OCI-LY1 (cell line): ENCODE measurements around the gene KAT2B.

ENCODE experiments used
- H2AFZ ChIP-seq: fragments of 200-600 bp; sonication (generic), shearing (Covaris generic); 2 replicates; pipeline ENCODE4 v1.6.0; 2014; ENCODE audit warnings: antibody characterized with exemption, mild to moderate bottlenecking, low read length
- H3F3A ChIP-seq: fragments of 200-600 bp; sonication (generic), shearing (Covaris generic); 2 replicates; pipeline ENCODE4 v1.6.0; 2014; ENCODE audit warnings: mild to moderate bottlenecking, antibody characterized with exemption, low read length, moderate library complexity; ENCODE audit not compliant: insufficient read depth
- H3K27ac ChIP-seq: fragments of 200-600 bp; sonication (generic); 2 replicates; pipeline ENCODE4 v1.5.1; 2014; ENCODE audit warnings: low read length, mixed run types, mild to moderate bottlenecking, low read depth; ENCODE audit not compliant: poor library complexity, severe bottlenecking
- H3K27me3 ChIP-seq: fragments of 200-600 bp; sonication (generic); 2 replicates; pipeline ENCODE4 v1.6.0; 2014; ENCODE audit warnings: antibody characterized with exemption, mild to moderate bottlenecking, low read length, moderate library complexity; ENCODE audit not compliant: insufficient read depth
- H3K36me3 ChIP-seq: fragments of 200-600 bp; sonication (generic); 2 replicates; pipeline ENCODE4 v1.6.1; 2014; ENCODE audit warnings: mild to moderate bottlenecking, antibody characterized with exemption, low read length, moderate library complexity, mixed read lengths; ENCODE audit not compliant: insufficient read depth
- H3K4me1 ChIP-seq: fragments of 200-600 bp; sonication (generic); 2 replicates; pipeline ENCODE4 v1.5.1; 2014; ENCODE audit warnings: mild to moderate bottlenecking, low read length, moderate library complexity; ENCODE audit not compliant: insufficient read depth, severe bottlenecking
- H3K4me2 ChIP-seq: fragments of 200-600 bp; sonication (generic), shearing (Covaris generic); 2 replicates; pipeline ENCODE4 v1.6.1; 2014; ENCODE audit warnings: low read length
- H3K4me3 ChIP-seq: fragments of 200-600 bp; sonication (generic); 2 replicates; pipeline ENCODE4 v1.5.1; 2014; ENCODE audit warnings: low read length, low read depth, mild to moderate bottlenecking, mixed read lengths; ENCODE audit not compliant: poor library complexity, severe bottlenecking
- H3K79me2 ChIP-seq: fragments of 200-600 bp; shearing (Covaris generic); 2 replicates; pipeline ENCODE4 v1.6.1; 2016; ENCODE audit warnings: mixed run types, low read length, mixed read lengths; ENCODE audit not compliant: insufficient read depth
- H3K9ac ChIP-seq: fragments of 200-600 bp; sonication (generic), shearing (Covaris generic); 2 replicates; pipeline ENCODE4 v1.6.1; 2014; ENCODE audit warnings: mild to moderate bottlenecking, low read length, mixed read lengths
- H3K9me2 ChIP-seq: fragments of 200-600 bp; sonication (generic), shearing (Covaris generic); 2 replicates; pipeline ENCODE4 v1.6.1; 2014; ENCODE audit warnings: low read depth, mild to moderate bottlenecking, low read length, mixed read lengths
- H3K9me3 ChIP-seq: fragments of 200-600 bp; shearing (Covaris generic); 2 replicates; pipeline ENCODE4 v1.6.1; 2014; ENCODE audit warnings: low read length, mixed read lengths
- H4K20me1 ChIP-seq: fragments of 200-600 bp; sonication (generic), shearing (Covaris generic); 2 replicates; pipeline ENCODE4 v1.6.0; 2016; ENCODE audit warnings: mild to moderate bottlenecking, low read length; ENCODE audit not compliant: insufficient read depth
- CTCF ChIP-seq: fragments of 200-600 bp; sonication (generic), shearing (Covaris generic); IDR thresholded peaks from 2 replicates; pipeline ENCODE4 v1.5.1; 2017; ENCODE audit warnings: mild to moderate bottlenecking, antibody characterized with exemption, low read length, moderate library complexity, mixed read lengths
- EZH2 ChIP-seq: fragments of 200-600 bp; sonication (generic), shearing (Covaris generic); IDR thresholded peaks from 2 replicates; pipeline ENCODE4 v1.8.0; 2017; ENCODE audit warnings: borderline replicate concordance, mixed run types, mild to moderate bottlenecking, antibody characterized with exemption, low read length, moderate library complexity, mixed read lengths

The KAT2B gene

GRCh38 chr3:20173844-20174410 is 133.7 kb downstream of the KAT2B start:
- Histone ChIP-seq H2AFZ (no peak overlapping the region), H3K36me3 (peaks cover 89% of the 10 kb centered on the region), H3K9me3 (no peaks in the 10 kb centered on the region), H3K4me2 (no peak overlapping the region), H3F3A (no peaks in the 10 kb centered on the region), H3K9me2 (no peaks in the 10 kb centered on the region), H3K9ac (no peak overlapping the region), H3K4me3 (no peak overlapping the region), H3K4me1 (no peaks in the 10 kb centered on the region), H3K27me3 (no peaks in the 10 kb centered on the region), H4K20me1 (no peaks in the 10 kb centered on the region), H3K27ac (no peak overlapping the region), H3K79me2 (no peaks in the 10 kb centered on the region)
- no peak for TF ChIP-seq EZH2
- no peak for TF ChIP-seq CTCF

DNA sequence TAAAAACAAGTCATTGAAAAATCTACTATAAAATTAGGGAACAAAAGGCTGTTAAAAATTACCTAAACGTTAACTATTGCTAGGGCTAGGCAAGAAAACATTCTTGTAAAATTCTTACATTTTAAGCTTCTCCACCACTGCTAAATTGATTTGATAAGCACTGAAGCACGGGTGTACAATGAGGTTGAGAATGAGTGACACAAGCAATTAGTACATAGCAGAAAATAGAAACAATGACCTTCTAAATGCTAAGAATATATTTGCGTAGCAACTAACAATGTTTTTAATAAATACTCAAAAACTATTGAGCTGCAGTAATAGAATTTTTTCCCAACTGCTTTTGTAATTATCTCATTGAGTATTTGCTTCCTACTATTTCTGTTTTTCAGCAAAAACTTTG is 141.0 kb downstream of the KAT2B start:
- peaks cover 69% of the 10 kb centered on the region for H3K36me3 ChIP-seq
- H2AFZ ChIP-seq, result no peak overlapping the region
- peaks cover 16% of the 10 kb centered on the region for H3K4me1 ChIP-seq
- H3F3A ChIP-seq, result no peaks in the 10 kb centered on the region
- no peaks in the 10 kb centered on the region for H3K9me2 ChIP-seq
- peaks cover 20% of the 10 kb centered on the region for H3K79me2 ChIP-seq
- TF ChIP-seq CTCF, result no peak
- TF ChIP-seq EZH2, result no peak
- H4K20me1 ChIP-seq, result no peaks in the 10 kb centered on the region
- no peak overlapping the region for H3K27ac ChIP-seq
- H3K9ac ChIP-seq, result no peak overlapping the region
- H3K9me3 ChIP-seq, result no peaks in the 10 kb centered on the region
- H3K4me2 ChIP-seq, result no peak overlapping the region
- H3K4me3 ChIP-seq, result no peak overlapping the region
- no peaks in the 10 kb centered on the region for H3K27me3 ChIP-seq

GRCh38 chr3:20182206-20182605 is 142.0 kb downstream of the KAT2B start:
- Histone ChIP-seq H3K4me1 (peaks cover 21% of the 10 kb centered on the region), H3K27me3 (no peaks in the 10 kb centered on the region), H3K9ac (no peak overlapping the region), H3K4me3 (no peak overlapping the region), H3K9me2 (no peaks in the 10 kb centered on the region), H3K79me2 (peaks cover 20% of the 10 kb centered on the region), H4K20me1 (no peaks in the 10 kb centered on the region), H3K4me2 (no peak overlapping the region), H3F3A (no peaks in the 10 kb centered on the region), H3K27ac (no peak overlapping the region), H3K9me3 (no peaks in the 10 kb centered on the region), H3K36me3 (peaks cover 60% of the 10 kb centered on the region), H2AFZ (no peak overlapping the region)
- TF ChIP-seq EZH2, result no peak

GRCh38 chr3:20185331-20185678 is 145.1 kb downstream of the KAT2B start:
- peaks cover 29% of the 10 kb centered on the region for H3K4me1 ChIP-seq
- peak overlapping the region; percentile 28; the same call in 1 of the 2 replicates for H2AFZ ChIP-seq
- H3K4me2 ChIP-seq, result peak overlapping the region; percentile 100
- H3K9me2 ChIP-seq, result no peaks in the 10 kb centered on the region
- TF ChIP-seq EZH2 (no peak), CTCF (no peak)
- H3K27ac ChIP-seq, result peak overlapping the region; percentile 85
- no peaks in the 10 kb centered on the region for H3K9me3 ChIP-seq
- peaks cover 20% of the 10 kb centered on the region for H3K79me2 ChIP-seq
- no peaks in the 10 kb centered on the region for H3F3A ChIP-seq
- no peaks in the 10 kb centered on the region for H4K20me1 ChIP-seq
- peaks cover 32% of the 10 kb centered on the region for H3K36me3 ChIP-seq
- H3K27me3 ChIP-seq, result no peaks in the 10 kb centered on the region
- peak overlapping the region; percentile 93 for H3K4me3 ChIP-seq
- peak overlapping the region; percentile 95 for H3K9ac ChIP-seq
